NCI-H82 treated with DMSO at 0.1 percent for 48 hours (cell line): ENCODE measurements around the gene ROR2.

Experiments
- DNase-seq: peaks from one replicate; lab custom pipeline; 2025; ENCODE audit not compliant: unreplicated experiment; lab: John Stamatoyannopoulos, UW

ROR2 gene

GRCh38 chr9:91902475-91903125, 47.4 kb downstream of the ROR2 start:
- no peak for DNase-seq

- no peak for DNase-seq
Observed at GRCh38 chr9:91900797-91901177, 49.2 kb downstream of the ROR2 start.

GRCh38 chr9:91900055-91900796, 49.8 kb downstream of the ROR2 start:
- no peak for DNase-seq

- no peak for DNase-seq
Observed at GRCh38 chr9:91899594-91899993, 50.4 kb downstream of the ROR2 start.

GRCh38 chr9:91899219-91899563, 50.8 kb downstream of the ROR2 start:
- no peak for DNase-seq

- no peak for DNase-seq
Observed at GRCh38 chr9:91898451-91899218, 51.4 kb downstream of the ROR2 start.

- no peak for DNase-seq
Observed at GRCh38 chr9:91897201-91897600, 52.8 kb downstream of the ROR2 start.

- DNase-seq = no peak
Observed at GRCh38 chr9:91896513-91897121, 53.4 kb downstream of the ROR2 start.

GRCh38 chr9:91896097-91896496, 53.9 kb downstream of the ROR2 start:
- DNase-seq = no peak

- no peak for DNase-seq
Observed at GRCh38 chr9:91894536-91894935, 55.5 kb downstream of the ROR2 start.

- DNase-seq = no peak
Observed at GRCh38 chr9:91894023-91894422, 56.0 kb downstream of the ROR2 start.

GRCh38 chr9:91891915-91892314, 58.1 kb downstream of the ROR2 start:
- DNase-seq = no peak

- DNase-seq = no peak
Observed at GRCh38 chr9:91890662-91891061, 59.4 kb downstream of the ROR2 start.

- no peak for DNase-seq
Observed at GRCh38 chr9:91889161-91889911, 60.7 kb downstream of the ROR2 start.

- DNase-seq = no peak
Observed at GRCh38 chr9:91886414-91887076, 63.5 kb downstream of the ROR2 start.

GRCh38 chr9:91885746-91886413, 64.1 kb downstream of the ROR2 start:
- no peak for DNase-seq

GRCh38 chr9:91884696-91885687, 65.0 kb downstream of the ROR2 start:
- no peak for DNase-seq

GRCh38 chr9:91884153-91884552, 65.9 kb downstream of the ROR2 start:
- DNase-seq = no peak

- no peak for DNase-seq
Observed at GRCh38 chr9:91883503-91883902, 66.5 kb downstream of the ROR2 start.
